GM21526 (cell line): ENCODE measurements around the gene APEX1.
"Not testable (repeated sequence)": the region's sequence is repeated elsewhere in the genome, so short reads cannot be mapped to it uniquely, and the experiment has no call there.

ENCODE experiments used
- ATAC-seq: cut with Tn5 transposase; IDR thresholded peaks from one replicate; pipeline ENCODE4 v1.9.1; 2021; ENCODE audit warnings: moderate library complexity; ENCODE audit not compliant: unreplicated experiment, low FRiP score

Gene APEX1

GRCh38 chr14:20472536-20473169 is 17.6 kb downstream of the APEX1 start:
- ATAC-seq = no peak

GRCh38 chr14:20476776-20477175 is 21.8 kb downstream of the APEX1 start:
- ATAC-seq = no peak

GRCh38 chr14:20477211-20477876 is 22.3 kb downstream of the APEX1 start:
- no peak for ATAC-seq

- no peak for ATAC-seq
These were observed 23.9 kb downstream of the APEX1 start for GRCh38 chr14:20478894-20479293.

GRCh38 chr14:20482382-20482781 is 27.4 kb downstream of the APEX1 start:
- ATAC-seq = no peak

- no peak for ATAC-seq
These were observed 30.9 kb downstream of the APEX1 start for GRCh38 chr14:20485900-20486299.

GRCh38 chr14:20486684-20487395 is 31.8 kb downstream of the APEX1 start:
- no peak for ATAC-seq

GRCh38 chr14:20487396-20487725 is 32.3 kb downstream of the APEX1 start:
- no peak for ATAC-seq

GRCh38 chr14:20489093-20489994 is 34.3 kb downstream of the APEX1 start:
- no peak for ATAC-seq

GRCh38 chr14:20490563-20490962 is 35.5 kb downstream of the APEX1 start:
- ATAC-seq = no peak

GRCh38 chr14:20492486-20492885 is 37.5 kb downstream of the APEX1 start:
- no peak for ATAC-seq

- ATAC-seq = no peak
These were observed 38.6 kb downstream of the APEX1 start for GRCh38 chr14:20493634-20494033.

GRCh38 chr14:20494935-20495766 is 40.1 kb downstream of the APEX1 start:
- no peak for ATAC-seq

GRCh38 chr14:20498622-20499021 is 43.6 kb downstream of the APEX1 start:
- ATAC-seq = no peak

- ATAC-seq = no peak
These were observed 44.1 kb downstream of the APEX1 start for GRCh38 chr14:20499108-20499507.

GRCh38 chr14:20499881-20500280 is 44.9 kb downstream of the APEX1 start:
- ATAC-seq = no peak

GRCh38 chr14:20501346-20501745 is 46.3 kb downstream of the APEX1 start:
- no peak for ATAC-seq

- ATAC-seq = no peak
These were observed 48.9 kb downstream of the APEX1 start for GRCh38 chr14:20503898-20504297.

GRCh38 chr14:20506276-20506675 is 51.2 kb downstream of the APEX1 start:
- not testable (repeated sequence) for ATAC-seq

- not testable (repeated sequence) for ATAC-seq
These were observed 51.7 kb downstream of the APEX1 start for GRCh38 chr14:20506752-20507151.
